Lower leg skin (tissue), 3 donors: ENCODE results near the gene DMRT1.

Experiments used
- CTCF ChIP-seq, 3 donors: fragments of 450-650 bp; IDR thresholded peaks; one replicate each; pipeline ENCODE4 v1.5.1; 2016; ENCODE audit warnings: antibody characterized with exemption in 3 of 3, mild to moderate bottlenecking in 3 of 3, moderate library complexity in 2 of 3
- POLR2A ChIP-seq, 2 donors: fragments of 450-650 bp; IDR thresholded peaks; one replicate each; pipeline ENCODE4 v1.6.1; 2016 to 2017; ENCODE audit warnings: antibody characterized with exemption in 2 of 2, mild to moderate bottlenecking in 1 of 2, moderate library complexity in 1 of 2

- TF ChIP-seq POLR2A (IDR thresholded peaks at IDR 0.05) (no peak), CTCF (IDR thresholded peaks at IDR 0.05) (no peak)
These were observed 101.5 kb downstream of the DMRT1 start for GRCh38 chr9:942805-943580.
